Cardiac muscle cell (in vitro differentiated cells and primary cell): ENCODE results near the gene MED13L. TPM values are rescaled to one million over a fixed set of nuclear protein-coding genes. Genes with fewer than 3 reads are reported as not detected.

Experiments
- DNase-seq, 2 donors: peaks; one replicate each; pipeline versions ENCODE4 v3.0.0 to v3.0.0-alpha.2; 2010 to 2017; ENCODE audit warnings: low read depth in 1 of 2, low spot score in 1 of 2
- H3K27ac ChIP-seq: fragments of 200-600 bp; sonication (generic); 2 replicates; pipeline ENCODE4 v1.5.1; 2016
- H3K27me3 ChIP-seq: fragments of 200-600 bp; sonication (generic); 2 replicates; pipeline ENCODE4 v1.6.0; 2016; ENCODE audit warnings: control low read depth
- H3K36me3 ChIP-seq: fragments of 200-600 bp; sonication (generic); 2 replicates; pipeline ENCODE4 v1.5.1; 2016; ENCODE audit warnings: control low read depth
- H3K4me1 ChIP-seq: fragments of 200-600 bp; sonication (generic); 2 replicates; pipeline ENCODE4 v1.8.1; 2017; ENCODE audit warnings: low read depth, mild to moderate bottlenecking, mixed run types
- H3K4me3 ChIP-seq: fragments of 200-600 bp; sonication (generic); 2 replicates; pipeline ENCODE4 v1.5.1; 2016; ENCODE audit warnings: mild to moderate bottlenecking
- H3K9me3 ChIP-seq: fragments of 200-600 bp; sonication (generic); 2 replicates; pipeline ENCODE4 v1.5.1; 2017; ENCODE audit warnings: low read depth, mild to moderate bottlenecking, control low read depth
- CTCF ChIP-seq: IDR thresholded peaks from 2 replicates; pipeline ENCODE4 v1.5.1; 2012; ENCODE audit warnings: low read depth, mild to moderate bottlenecking, low read length
- polyA plus RNA-seq: library from polyadenylated mRNA; unstranded; fragments of >200 nt; fragmentation: Nextera tagmentation; extraction: Ambion mirVana; gene quantifications from 2 replicates; pipeline ENCODE4 v1.2.1, GENCODE V29; 2016
- total RNA-seq: library from RNA; depleted of rRNA; stranded (reverse); fragments of >200 nt; gene quantifications from 2 replicates; pipeline ENCODE4 v1.2.3, GENCODE V29; 2016

Gene MED13L
- total and polyA plus RNA-seq, 2 experiments from 2014 or later, result 31.3 to 94.3 TPM

- no peak for DNase-seq
- no peaks in the 10 kb centered on the region for H3K9me3 ChIP-seq
- H3K4me3 ChIP-seq, result no peak overlapping the region
- H3K36me3 ChIP-seq, result peaks cover 30% of the 10 kb centered on the region
- H3K27me3 ChIP-seq, result no peaks in the 10 kb centered on the region
- no peak for TF ChIP-seq CTCF
- no peaks in the 10 kb centered on the region for H3K4me1 ChIP-seq
- H3K27ac ChIP-seq, result no peak overlapping the region
Measured at GRCh38 chr12:115988625-115989563, 288.6 kb downstream of the MED13L start.

- no peak for DNase-seq
- no peak for TF ChIP-seq CTCF
- Histone ChIP-seq H3K9me3 (no peaks in the 10 kb centered on the region), H3K4me3 (no peak overlapping the region), H3K4me1 (no peaks in the 10 kb centered on the region), H3K36me3 (peaks cover 30% of the 10 kb centered on the region), H3K27me3 (no peaks in the 10 kb centered on the region), H3K27ac (no peak overlapping the region)
Measured at GRCh38 chr12:115988212-115988611, 289.3 kb downstream of the MED13L start.

GRCh38 chr12:115984616-115985015 is 292.9 kb downstream of the MED13L start:
- H3K4me1 ChIP-seq, result no peaks in the 10 kb centered on the region
- H3K36me3 ChIP-seq, result peaks cover 41% of the 10 kb centered on the region
- H3K9me3 ChIP-seq, result no peaks in the 10 kb centered on the region
- DNase-seq, result no peak
- no peak for TF ChIP-seq CTCF
- no peak overlapping the region for H3K27ac ChIP-seq
- no peak overlapping the region for H3K4me3 ChIP-seq
- no peaks in the 10 kb centered on the region for H3K27me3 ChIP-seq

- TF ChIP-seq CTCF, result peak; percentile 12
- no peak overlapping the region for H3K4me3 ChIP-seq
- no peak overlapping the region for H3K27ac ChIP-seq
- H3K4me1 ChIP-seq, result no peaks in the 10 kb centered on the region
- H3K36me3 ChIP-seq, result peaks cover 41% of the 10 kb centered on the region
- no peaks in the 10 kb centered on the region for H3K27me3 ChIP-seq
- DNase-seq, result peak in 1 of 2 donors; percentile 62
- H3K9me3 ChIP-seq, result no peaks in the 10 kb centered on the region
Measured at GRCh38 chr12:115983226-115983798, 294.2 kb downstream of the MED13L start.

- Histone ChIP-seq H3K9me3 (no peaks in the 10 kb centered on the region), H3K36me3 (peaks cover 36% of the 10 kb centered on the region), H3K4me3 (no peak overlapping the region), H3K27me3 (no peaks in the 10 kb centered on the region), H3K4me1 (no peaks in the 10 kb centered on the region), H3K27ac (no peak overlapping the region)
- TF ChIP-seq CTCF, result no peak
- DNase-seq, result no peak
Measured at GRCh38 chr12:115980339-115980738, 297.2 kb downstream of the MED13L start.
